Measurements from ENCODE around the gene TMEM191B.
"Not testable (repeated sequence)": the region's sequence is repeated elsewhere in the genome, so short reads cannot be mapped to it uniquely, and the experiment has no call there.

GRCh38 chr22:18522762-18523161 lies 4.8 kb upstream of the TMEM191B start:
- TF ChIP-seq L3MBTL2 (conservative IDR thresholded peaks at IDR 0.05); FOXK2 (IDR thresholded peaks at IDR 0.05); ZNF384 (IDR thresholded peaks at IDR 0.05); TARDBP (IDR thresholded peaks at IDR 0.05); SUZ12 (IDR thresholded peaks at IDR 0.05); ELF4 (IDR thresholded peaks at IDR 0.05); ARNT (IDR thresholded peaks at IDR 0.05); LEF1 (IDR thresholded peaks at IDR 0.05; ENCODE audit: borderline replicate concordance): not testable (repeated sequence)

Data from HEK293T (cell line).